AML-193 (cell line): ENCODE data around the gene BAIAP2.
"Not testable (repeated sequence)": the region's sequence is repeated elsewhere in the genome, so short reads cannot be mapped to it uniquely, and the experiment has no call there.

Experiments
- DNase-seq, 2 experiments: peaks; one replicate each; lab custom pipeline; 2025; lab: John Stamatoyannopoulos, UW

Gene BAIAP2

DNA sequence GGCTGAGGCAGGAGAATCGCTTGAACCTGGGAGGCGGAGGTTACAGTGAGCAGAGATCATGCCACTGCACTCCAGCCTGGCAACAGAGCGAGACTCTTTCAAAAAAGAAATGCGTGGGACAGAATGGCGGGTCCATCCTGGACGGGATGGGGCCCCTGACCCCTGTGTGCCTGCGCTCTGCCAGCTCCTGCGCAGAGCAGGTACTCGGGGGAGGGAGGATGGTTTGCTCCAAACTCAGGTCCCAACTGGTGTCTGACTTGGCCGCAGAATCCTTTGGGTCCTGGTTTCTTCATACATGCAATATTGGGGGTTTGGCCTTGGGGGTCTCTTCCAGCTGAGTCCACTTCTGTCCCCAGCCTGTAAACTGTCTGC is 33.0 kb upstream of the BAIAP2 start:
- DNase-seq, result no peak

DNA sequence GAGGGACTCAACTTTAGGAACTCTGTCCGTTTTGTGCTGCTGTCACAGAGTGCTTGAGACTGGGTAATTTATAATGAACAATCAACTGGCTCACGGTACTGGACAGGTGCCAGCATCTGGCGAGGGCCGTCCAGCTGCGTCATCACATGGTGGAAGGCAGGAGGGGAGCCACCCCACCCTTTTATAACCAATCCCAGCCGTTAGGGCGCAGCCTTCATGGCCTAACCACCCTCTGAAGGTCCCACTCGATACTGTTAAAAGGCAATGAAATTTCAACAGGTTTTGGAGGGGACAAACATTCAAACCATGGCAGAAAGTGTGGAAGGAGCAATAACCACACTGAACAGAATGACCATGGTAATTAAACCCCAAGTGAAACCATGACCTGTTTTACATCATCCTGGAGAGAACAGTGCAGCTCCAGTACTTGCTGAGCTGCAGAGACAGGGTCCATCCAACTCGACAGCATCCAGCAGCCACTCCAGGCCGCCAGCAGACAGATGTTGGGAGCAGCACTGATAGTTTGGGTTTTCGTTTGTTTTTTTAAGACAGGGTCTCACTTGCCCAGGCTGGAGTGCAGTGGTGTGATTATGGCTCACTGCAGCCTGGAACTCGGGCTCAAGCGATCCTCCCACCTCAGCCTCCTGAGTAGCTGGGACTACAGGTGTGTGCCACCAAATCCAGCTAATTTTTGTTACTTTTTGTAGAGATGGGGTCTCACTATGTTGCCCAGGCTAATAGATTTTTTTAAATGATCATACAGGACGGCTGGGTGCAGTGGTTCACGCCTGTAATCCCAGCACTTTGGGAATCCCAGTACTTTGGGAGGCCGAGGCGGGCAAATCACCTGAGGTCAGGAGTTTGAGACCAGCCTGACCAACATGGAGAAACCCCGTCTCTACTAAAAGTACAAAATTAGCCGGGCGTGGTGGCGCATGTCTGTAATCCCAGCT is 32.3 kb upstream of the BAIAP2 start:
- no peak for DNase-seq

DNA sequence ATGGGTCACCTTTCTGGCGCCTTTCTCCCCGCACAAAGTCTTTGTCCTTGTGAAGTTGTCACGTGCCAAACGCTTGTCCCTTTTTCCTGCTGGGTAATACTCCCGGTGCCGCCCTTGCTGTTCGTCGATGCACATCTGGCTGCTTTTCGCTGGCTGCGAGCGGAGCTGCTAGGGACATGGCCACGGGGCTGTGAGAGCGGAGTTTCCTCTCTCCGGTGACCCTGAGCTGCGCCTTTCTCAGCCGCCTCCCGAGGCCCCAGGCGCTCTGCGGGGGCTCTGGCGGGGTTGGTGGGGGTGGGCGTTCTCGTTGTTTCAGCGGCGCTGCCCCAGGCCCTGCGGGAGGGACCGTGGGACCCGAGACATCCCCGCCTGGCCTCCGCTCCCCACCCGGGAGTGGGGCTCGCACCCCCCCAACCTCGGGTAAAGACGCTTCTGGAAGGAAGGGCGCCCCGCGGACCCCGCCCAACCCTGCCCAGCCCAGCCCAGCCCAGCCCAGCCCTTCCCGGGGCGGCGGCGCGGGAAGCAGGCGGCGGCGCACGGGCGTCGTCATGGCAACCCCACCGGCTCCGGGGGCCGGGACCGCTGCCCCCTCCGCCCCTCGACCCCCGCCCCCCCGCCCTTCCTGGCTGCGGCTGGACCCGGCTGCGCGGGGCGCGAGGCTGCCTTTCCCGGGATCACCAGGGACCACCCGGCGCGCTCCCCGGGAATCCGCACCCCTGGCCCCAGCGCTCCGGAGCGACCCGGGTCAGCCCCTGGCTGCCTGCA is 31.1 kb upstream of the BAIAP2 start:
- no peak for DNase-seq

DNA sequence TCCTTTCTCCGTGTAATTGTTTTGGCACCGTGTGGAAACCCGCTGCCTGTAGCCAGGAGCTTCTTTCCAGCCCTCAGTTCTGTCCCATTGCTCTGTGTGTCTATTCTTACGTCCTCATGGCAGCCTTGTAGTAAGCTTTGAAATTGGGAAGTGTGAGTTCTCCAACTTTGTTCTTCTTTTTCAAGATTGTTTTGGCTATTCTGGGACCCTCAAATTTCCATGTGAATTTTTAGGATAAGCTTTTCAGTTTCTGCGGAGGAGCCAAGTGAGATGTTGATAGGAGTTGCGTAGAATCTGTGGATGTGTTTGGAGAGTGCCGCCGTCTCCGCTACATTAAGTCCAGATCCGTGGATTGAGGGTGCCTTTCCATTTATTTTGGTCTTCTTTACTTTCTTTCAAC is 28.1 kb upstream of the BAIAP2 start:
- no peak for DNase-seq

DNA sequence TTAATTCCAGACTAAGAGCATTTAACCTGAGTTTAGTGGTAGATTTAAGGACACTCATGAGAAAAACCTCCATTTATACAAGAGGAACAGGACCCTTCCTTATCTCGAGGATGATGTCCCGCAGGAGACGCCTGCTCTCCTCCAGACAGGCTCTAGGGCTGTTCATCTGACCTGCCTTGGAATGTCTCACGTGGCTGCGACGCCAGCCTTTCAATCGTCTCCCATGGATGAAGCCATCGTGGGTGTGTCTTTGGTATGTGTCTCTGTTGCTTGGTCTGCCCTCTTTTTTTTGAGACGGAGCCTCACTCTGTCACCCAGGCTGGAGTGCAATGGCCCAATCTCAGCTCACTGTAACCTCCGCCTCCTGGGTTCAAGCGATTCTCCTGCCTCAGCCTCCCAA is 26.8 kb upstream of the BAIAP2 start:
- DNase-seq, result no peak

- DNase-seq, result no peak
These were observed 25.8 kb upstream of the BAIAP2 start for GRCh38 chr17:81009136-81009535.

- DNase-seq, result no peak
These were observed 24.0 kb upstream of the BAIAP2 start for GRCh38 chr17:81010935-81011334.

DNA sequence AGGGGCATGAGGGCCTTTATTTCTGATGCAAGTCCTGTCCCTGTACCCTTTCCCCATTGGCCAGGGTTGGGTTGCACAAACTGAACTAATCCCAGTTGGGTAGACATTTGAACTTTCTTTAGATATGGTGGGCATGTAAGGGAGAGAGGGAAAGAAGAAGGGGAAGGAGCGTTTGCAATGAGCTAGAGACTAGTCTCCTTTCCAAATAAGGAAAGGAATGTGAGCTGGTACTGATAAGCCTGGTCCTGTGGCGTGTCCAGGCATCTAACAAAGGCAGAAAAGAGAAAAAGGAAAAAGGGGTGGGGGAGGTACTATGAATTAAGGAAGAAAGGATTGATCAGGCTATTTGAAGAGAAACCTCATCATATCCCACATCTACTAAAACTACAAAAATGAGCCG is 23.0 kb upstream of the BAIAP2 start:
- DNase-seq, result no peak

GRCh38 chr17:81012574-81013447 is 22.1 kb upstream of the BAIAP2 start:
- DNase-seq, result no peak

- no peak for DNase-seq
These were observed 21.3 kb upstream of the BAIAP2 start for GRCh38 chr17:81013642-81014041.

- no peak for DNase-seq
These were observed 19.8 kb upstream of the BAIAP2 start for GRCh38 chr17:81015136-81015535.

- DNase-seq, result no peak
These were observed 18.4 kb upstream of the BAIAP2 start for GRCh38 chr17:81016575-81016974.

DNA sequence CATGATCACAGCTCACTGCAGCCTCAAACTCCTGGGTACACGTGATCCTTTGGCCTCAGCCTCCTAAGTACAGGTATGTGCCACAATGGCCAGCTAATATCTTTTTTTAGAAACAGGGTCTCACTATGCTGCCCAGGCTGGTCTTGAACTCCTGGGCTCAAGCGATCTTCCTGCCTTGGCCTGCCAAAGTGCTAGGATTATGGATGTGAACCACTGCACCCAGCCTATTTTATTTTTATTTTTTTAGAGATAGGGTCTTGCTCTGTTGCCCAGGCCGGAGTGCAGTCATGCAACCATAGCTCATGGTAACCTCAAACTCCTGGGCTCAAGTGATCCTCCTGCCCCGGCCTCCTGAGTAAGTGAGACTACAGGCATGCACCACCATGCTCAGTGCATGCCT is 17.6 kb upstream of the BAIAP2 start:
- not testable (repeated sequence) for DNase-seq

DNA sequence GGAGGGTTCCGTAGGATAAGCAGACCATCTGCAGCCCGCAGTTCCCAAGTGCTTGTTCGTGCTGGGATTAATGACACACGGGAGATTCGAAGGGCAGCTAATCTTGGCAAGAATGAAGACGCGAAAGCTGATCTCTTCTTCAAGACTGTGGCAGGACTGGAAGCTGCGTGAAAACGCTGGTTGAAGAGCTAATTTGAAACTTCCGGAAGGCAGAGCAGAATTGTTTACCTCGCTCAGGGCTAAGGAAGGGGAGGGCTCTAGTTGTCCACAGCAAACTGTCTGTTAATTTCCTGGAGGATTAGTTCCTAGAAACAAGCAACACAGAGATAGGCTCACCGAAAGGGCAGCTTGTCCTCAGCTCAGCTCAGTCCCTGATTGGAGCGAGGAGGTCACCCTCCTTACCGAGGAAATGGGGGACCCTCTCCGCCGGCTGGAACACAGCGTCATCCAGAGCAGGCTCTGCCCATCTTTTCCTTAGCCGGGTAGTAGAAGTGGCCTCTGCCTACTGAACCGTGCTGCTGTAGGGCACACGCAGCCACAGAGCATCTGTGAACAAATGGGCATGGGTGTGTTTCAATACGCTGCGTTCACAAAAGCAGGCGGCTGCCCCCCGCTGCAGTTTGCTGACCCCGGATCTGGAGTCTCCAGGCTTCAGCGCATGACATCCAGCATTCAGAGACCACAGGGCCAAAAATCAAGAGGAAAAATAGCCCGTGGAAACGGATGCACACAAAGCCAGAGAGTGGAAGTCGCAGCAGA is 16.7 kb upstream of the BAIAP2 start:
- peak; percentile 87 to 90 for DNase-seq

DNA sequence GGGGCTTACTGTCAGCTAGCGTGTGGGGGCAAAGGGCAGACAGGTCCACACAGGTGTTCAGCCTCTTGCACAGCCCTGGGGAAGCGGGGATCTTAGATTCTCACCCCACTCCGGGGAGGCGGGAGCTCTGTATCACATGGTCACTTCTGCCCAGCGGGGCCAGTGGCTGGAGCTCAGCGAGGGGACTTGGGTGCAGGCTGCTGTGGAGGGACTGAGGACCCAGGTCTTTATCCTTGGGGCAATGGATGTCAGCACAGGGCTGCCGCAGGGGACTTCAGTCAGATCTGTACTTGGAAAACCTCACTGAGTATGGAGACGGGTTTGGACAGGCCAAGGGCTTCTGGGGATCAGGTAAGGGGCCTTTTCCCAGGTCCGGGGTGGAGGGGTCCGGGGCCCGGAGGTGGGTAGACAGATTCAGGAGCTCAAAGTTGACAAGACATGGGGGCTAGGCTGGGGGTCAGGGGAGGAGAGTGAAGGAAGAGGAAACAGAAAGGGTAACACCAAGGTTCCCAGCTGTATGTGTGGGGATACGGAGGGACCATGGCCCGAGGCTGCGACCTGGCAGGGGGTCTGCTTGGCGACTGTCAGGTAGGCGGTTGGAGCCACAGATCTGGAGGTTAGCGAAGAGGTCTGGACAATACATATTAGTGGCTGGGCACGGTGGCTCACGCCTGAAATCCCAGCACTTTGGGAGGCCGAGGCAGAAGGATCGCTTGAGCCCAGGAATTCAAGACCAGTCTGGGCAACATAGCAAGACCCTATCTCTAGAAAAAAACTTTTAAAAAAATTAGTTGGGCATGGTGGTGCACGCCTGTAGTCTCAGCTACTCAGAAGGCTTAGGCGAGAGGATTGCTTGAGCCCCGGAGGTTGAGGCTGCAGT is 15.1 kb upstream of the BAIAP2 start:
- DNase-seq, result no peak

GRCh38 chr17:81020443-81020766 is 14.5 kb upstream of the BAIAP2 start:
- DNase-seq, result no peak

DNA sequence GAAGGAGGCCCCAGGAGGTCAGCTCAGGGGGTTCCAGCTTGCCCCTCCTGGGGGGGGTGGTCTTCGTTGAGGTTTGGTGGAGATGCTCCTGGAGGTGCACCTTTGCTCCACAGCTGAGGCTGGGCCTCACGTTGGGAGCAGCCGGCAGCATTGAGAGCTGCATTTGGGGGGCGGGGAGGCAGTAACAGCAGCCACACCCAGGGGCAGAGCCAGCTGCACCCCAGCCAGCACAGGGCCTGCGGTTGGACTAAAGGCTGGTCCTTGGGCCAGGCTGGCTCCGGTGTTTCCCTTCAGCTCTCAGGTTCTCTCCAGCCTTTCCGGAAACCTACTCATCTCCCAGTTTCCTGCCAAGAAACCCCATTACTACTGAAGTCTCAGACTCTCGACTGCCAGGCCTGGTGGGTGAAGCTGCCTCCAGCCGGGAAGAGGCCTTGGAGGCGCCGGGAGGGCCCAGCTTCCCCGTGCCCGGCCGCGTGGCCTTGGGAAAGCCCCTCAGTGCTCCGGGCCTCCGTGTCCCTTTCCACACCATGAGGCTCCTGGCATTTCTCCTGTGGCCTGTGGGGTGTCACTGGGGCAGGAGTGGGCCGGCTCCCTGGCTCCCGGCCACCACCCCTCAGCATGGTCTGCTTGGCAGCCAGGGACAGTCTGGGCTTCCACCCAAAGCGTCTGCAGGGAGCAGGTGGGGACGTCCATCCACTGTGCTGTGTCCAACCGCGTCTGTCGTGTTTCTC is 14.0 kb upstream of the BAIAP2 start:
- no peak for DNase-seq

- no peak for DNase-seq
These were observed 13.2 kb upstream of the BAIAP2 start for GRCh38 chr17:81021531-81022343.

GRCh38 chr17:81022344-81022676 is 12.6 kb upstream of the BAIAP2 start:
- DNase-seq, result no peak
